ENCODE measurements around the gene NUDT16L1. TPM values are rescaled to one million over a fixed set of nuclear protein-coding genes. Genes with fewer than 3 reads are reported as not detected.

NUDT16L1 gene
- total and polyA plus RNA-seq, 9 of the 15 experiments (the other 6 are each of a cell fraction or from before 2014, with no cell fraction given), result 1.4 to 37.6 (median 13.7) TPM

DNA sequence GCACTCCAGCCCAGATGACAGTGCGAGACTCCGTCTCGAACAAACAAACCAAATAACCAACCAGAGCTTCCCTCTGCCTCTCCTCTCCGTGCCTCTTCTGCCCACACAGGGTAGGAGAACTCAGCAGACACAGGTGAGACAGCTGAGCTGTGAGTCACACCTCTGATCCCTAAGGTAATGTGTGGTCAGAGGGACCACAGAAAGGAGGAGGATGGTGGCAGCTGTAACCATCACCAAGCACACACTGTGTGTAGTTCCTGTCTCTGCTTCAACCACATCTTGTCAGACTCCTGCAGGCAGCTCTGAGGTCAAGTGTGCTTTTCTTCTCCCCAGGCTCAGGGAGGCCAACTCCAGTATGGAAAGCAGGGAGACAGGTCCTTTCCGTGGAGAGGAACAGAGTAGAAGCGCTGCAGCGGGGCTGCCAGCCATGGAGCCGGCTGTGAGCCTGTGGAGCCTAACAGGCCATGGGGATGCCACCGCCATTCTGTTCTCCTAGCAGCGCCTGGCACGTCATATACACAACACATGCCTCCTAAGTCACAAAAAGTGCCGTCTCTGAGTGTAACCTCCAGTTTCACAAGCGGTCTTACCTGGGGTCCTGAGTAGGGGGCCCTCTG lies 7.1 kb downstream of the NUDT16L1 start (continued):
- TF ChIP-seq SIN3B (IDR thresholded peaks at IDR 0.05; ENCODE audit: low read depth) (no peak), MCM7 (IDR thresholded peaks at IDR 0.05) (no peak)
- TF ChIP-seq, protein P1, sequence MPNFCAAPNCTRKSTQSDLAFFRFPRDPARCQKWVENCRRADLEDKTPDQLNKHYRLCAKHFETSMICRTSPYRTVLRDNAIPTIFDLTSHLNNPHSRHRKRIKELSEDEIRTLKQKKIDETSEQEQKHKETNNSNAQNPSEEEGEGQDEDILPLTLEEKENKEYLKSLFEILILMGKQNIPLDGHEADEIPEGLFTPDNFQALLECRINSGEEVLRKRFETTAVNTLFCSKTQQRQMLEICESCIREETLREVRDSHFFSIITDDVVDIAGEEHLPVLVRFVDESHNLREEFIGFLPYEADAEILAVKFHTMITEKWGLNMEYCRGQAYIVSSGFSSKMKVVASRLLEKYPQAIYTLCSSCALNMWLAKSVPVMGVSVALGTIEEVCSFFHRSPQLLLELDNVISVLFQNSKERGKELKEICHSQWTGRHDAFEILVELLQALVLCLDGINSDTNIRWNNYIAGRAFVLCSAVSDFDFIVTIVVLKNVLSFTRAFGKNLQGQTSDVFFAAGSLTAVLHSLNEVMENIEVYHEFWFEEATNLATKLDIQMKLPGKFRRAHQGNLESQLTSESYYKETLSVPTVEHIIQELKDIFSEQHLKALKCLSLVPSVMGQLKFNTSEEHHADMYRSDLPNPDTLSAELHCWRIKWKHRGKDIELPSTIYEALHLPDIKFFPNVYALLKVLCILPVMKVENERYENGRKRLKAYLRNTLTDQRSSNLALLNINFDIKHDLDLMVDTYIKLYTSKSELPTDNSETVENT (CRISPR knock-in tag; IDR thresholded peaks at IDR 0.05), result no peak

- Histone ChIP-seq H3K9me1 (ENCODE audit: control insufficient read depth, insufficient read depth, low read length) (peaks cover 3% of the 10 kb centered on the region), H3K27ac (ENCODE audit: extremely low read depth, low read depth, low read length) (no peak overlapping the region), H3K4me1 (replicated peaks in 1 of 2; ENCODE audit: control insufficient read depth in 2 of 2, insufficient read depth in 2 of 2, low read length in 2 of 2) (peaks cover 3 to 27% of the 10 kb centered on the region in 2 experiments; a peak in 3 of 5 replicates), H2AFZ (ENCODE audit: low read depth, low read length) (no peak overlapping the region), H3K4me3 (no peak overlapping the region), H3K9ac (ENCODE audit: insufficient read depth in 1 of 2, low read depth in 2 of 2, low read length in 2 of 2) (no peak overlapping the region; a peak in 1 of 4 replicates), H3K79me2 (ENCODE audit: control insufficient read depth, insufficient read depth, low read length) (no peaks in the 10 kb centered on the region), H4K20me1 (replicated peaks; ENCODE audit: control insufficient read depth, insufficient read depth, low read length) (0 out of 2 replicates have a peak, but pooled peaks cover 1% of the 10 kb centered on the region), H3K4me2 (ENCODE audit: insufficient read depth, low read length) (no peak overlapping the region), H3K9me3 (replicated peaks; ENCODE audit: control insufficient read depth, insufficient read depth, low read depth, low read length) (no peaks in the 10 kb centered on the region), H3K36me3 (ENCODE audit: control insufficient read depth, insufficient read depth, low read length) (peaks cover 89% of the 10 kb centered on the region; the same call in 2 of the 3 replicates), H3K27me3 (ENCODE audit: control insufficient read depth in 2 of 2, insufficient read depth in 2 of 2, low read length in 2 of 2) (no peaks in the 10 kb centered on the region)
- ATAC-seq (no peak), DNase-seq (ENCODE audit: extremely low read depth in 1 of 4, low spot score in 3 of 4) (no peak), FAIRE-seq (no peak)
- ChIA-PET POLR2A (interaction anchor here (0.7 to 1.3 kb wide), 4 partner anchors 9 to 221 kb away, joined by 3 read pairs; partner anchors contain the start of gene ROGDI), CTCF (ENCODE audit: low intra/inter-chr PET ratio) (no interaction called here)
- intact Hi-C loops (cut with micrococcal nuclease), result no loop called here
- in situ Hi-C loops (cut with MboI), result no loop called here
- TF ChIP-seq KDM1A (IDR thresholded peaks at IDR 0.05) (no peak), HLTF (IDR thresholded peaks at IDR 0.05) (no peak)
- TF ChIP-seq, protein P2, sequence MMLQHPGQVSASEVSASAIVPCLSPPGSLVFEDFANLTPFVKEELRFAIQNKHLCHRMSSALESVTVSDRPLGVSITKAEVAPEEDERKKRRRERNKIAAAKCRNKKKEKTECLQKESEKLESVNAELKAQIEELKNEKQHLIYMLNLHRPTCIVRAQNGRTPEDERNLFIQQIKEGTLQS (IDR thresholded peaks at IDR 0.05), result no peak
- TF ChIP-seq, protein P2 (CRISPR knock-in tag; conservative IDR thresholded peaks at IDR 0.05), result no peak
- TF ChIP-seq, protein P3, sequence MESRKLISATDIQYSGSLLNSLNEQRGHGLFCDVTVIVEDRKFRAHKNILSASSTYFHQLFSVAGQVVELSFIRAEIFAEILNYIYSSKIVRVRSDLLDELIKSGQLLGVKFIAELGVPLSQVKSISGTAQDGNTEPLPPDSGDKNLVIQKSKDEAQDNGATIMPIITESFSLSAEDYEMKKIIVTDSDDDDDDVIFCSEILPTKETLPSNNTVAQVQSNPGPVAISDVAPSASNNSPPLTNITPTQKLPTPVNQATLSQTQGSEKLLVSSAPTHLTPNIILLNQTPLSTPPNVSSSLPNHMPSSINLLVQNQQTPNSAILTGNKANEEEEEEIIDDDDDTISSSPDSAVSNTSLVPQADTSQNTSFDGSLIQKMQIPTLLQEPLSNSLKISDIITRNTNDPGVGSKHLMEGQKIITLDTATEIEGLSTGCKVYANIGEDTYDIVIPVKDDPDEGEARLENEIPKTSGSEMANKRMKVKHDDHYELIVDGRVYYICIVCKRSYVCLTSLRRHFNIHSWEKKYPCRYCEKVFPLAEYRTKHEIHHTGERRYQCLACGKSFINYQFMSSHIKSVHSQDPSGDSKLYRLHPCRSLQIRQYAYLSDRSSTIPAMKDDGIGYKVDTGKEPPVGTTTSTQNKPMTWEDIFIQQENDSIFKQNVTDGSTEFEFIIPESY (CRISPR knock-in tag; IDR thresholded peaks at IDR 0.05), result peak; percentile 58; the same call in 1 of the 2 replicates
- 91% methylated on average over 28 of the region's 33 CpGs for WGBS (ENCODE audit: insufficient coverage, low coverage, missing lambda C conversion rate)
- no TSS peak for BruUV-seq (replicated peaks)
Measured at GRCh38 chr16:4700997-4701743, 7.8 kb downstream of the NUDT16L1 start.
